Tibial artery (tissue), 4 donors: ENCODE data around the gene SSR1.

Experiments
- DNase-seq, 2 donors: peaks; one replicate each; pipeline ENCODE4 v3.0.0-alpha.2; 2019
- H3K27ac ChIP-seq, 2 donors: fragments of 200-600 bp; sonication (generic) in 1 of 2; 1 replicate in 1 of 2; 2 replicates in 1 of 2; pipeline ENCODE4 v1.5.1; 2018 to 2019; ENCODE audit warnings: mild to moderate bottlenecking in 1 of 2
- H3K27me3 ChIP-seq, 2 donors: fragments of 200-600 bp; sonication (generic) in 1 of 2; one replicate each; pipeline versions ENCODE4 v1.5.1 to v1.6.0; 2016 to 2019
- H3K36me3 ChIP-seq, 3 donors: fragments of 200-600 bp; sonication (generic) in 2 of 3; one replicate each; pipeline ENCODE4 v1.5.1; 2016 to 2019; ENCODE audit warnings: mild to moderate bottlenecking in 2 of 3
- H3K4me1 ChIP-seq, 4 donors: fragments of 200-600 bp; sonication (generic) in 2 of 4; 1 replicate in 3 of 4; 2 replicates in 1 of 4; pipeline ENCODE4 v1.5.1; 2016 to 2019
- H3K4me3 ChIP-seq, 2 donors: fragments of 200-600 bp; sonication (generic) in 1 of 2; 1 replicate in 1 of 2; 2 replicates in 1 of 2; pipeline ENCODE4 v1.5.1; 2018 to 2019; ENCODE audit warnings: mild to moderate bottlenecking in 2 of 2
- H3K9me3 ChIP-seq, 3 donors: fragments of 200-600 bp; sonication (generic) in 1 of 3; one replicate each; pipeline ENCODE4 v1.5.1; 2016 to 2019
- CTCF ChIP-seq, 2 experiments: fragments of 200-600 bp in 1 of 2; fragments of 450-650 bp in 1 of 2; IDR thresholded peaks; one replicate each; pipeline ENCODE4 v1.5.1; 2017 to 2019; ENCODE audit warnings: antibody characterized with exemption in 2 of 2, mild to moderate bottlenecking in 1 of 2, moderate library complexity in 1 of 2
- intact Hi-C: fragments of 100-400 bp; cut with DNase I; formaldehyde crosslinking; loops from one replicate; pipeline ENCODE4 v1.15.0; 2023; ENCODE audit warnings: low total_unique reads

SSR1 gene

GRCh38 chr6:7249946-7250643, 62.9 kb downstream of the SSR1 start:
- Histone ChIP-seq H3K4me3 (no peak overlapping the region), H3K27ac (no peak overlapping the region), H3K27me3 (no peaks in the 10 kb centered on the region), H3K4me1 (no peaks in the 10 kb centered on the region), H3K9me3 (peaks cover 0 to 3% (median 0%) of the 10 kb centered on the region in 3 donors), H3K36me3 (peaks cover 39 to 68% (median 49%) of the 10 kb centered on the region in 3 donors)
- TF ChIP-seq CTCF (IDR thresholded peaks at IDR 0.05), result no peak
- no peak for DNase-seq
- intact Hi-C loops, result no loop called here

DNA sequence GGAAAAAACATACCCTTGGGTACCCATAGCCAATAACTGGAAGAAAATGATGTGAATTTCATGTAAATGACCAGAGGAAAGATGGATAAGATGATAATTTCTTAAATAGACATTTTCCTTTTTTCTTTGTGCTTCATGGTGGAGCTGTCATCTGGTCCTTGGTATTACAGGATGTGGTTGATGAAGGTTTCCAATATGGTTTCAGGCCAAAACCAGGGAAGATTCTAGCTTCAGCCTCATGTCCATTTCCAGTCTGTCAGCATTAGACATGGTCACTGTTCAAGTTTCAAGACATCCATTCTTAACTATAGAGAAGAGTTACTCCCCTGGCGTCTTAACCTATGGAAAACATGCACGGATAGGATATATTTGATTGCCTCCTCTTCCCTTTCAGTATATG, 63.6 kb downstream of the SSR1 start:
- Histone ChIP-seq H3K27ac (no peak overlapping the region), H3K27me3 (no peaks in the 10 kb centered on the region), H3K9me3 (no peaks in the 10 kb centered on the region), H3K36me3 (peaks cover 39 to 68% (median 53%) of the 10 kb centered on the region in 3 donors), H3K4me1 (no peaks in the 10 kb centered on the region), H3K4me3 (no peak overlapping the region)
- DNase-seq, result no peak
- no peak for TF ChIP-seq CTCF (IDR thresholded peaks at IDR 0.05)
- intact Hi-C loops, result no loop called here

GRCh38 chr6:7247828-7248227, 65.2 kb downstream of the SSR1 start:
- Histone ChIP-seq H3K27ac (no peak overlapping the region), H3K4me1 (peaks cover 0 to 7% (median 0%) of the 10 kb centered on the region in 4 donors), H3K36me3 (peaks cover 39 to 68% (median 53%) of the 10 kb centered on the region in 3 donors), H3K4me3 (no peak overlapping the region), H3K9me3 (no peaks in the 10 kb centered on the region), H3K27me3 (no peaks in the 10 kb centered on the region)
- TF ChIP-seq CTCF (IDR thresholded peaks at IDR 0.05), result no peak
- no peak for DNase-seq
- intact Hi-C loops, result no loop called here

DNA sequence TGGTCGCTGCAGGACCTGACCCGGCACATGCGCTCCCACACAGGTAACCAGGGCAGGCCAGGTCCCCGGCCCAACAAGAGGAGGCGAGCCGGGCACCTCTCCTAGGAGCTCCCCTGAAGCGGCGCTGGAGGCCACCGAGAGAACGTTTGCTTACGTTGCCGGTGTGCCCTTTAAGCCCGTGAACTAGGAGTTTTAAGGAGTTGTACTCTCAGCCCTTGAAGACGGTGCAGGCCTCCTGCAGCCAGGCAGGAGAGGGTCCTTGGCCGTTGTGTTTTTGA, 65.9 kb downstream of the SSR1 start:
- no peak for TF ChIP-seq CTCF (IDR thresholded peaks at IDR 0.05)
- no peak overlapping the region for H3K27ac ChIP-seq
- no peaks in the 10 kb centered on the region for H3K27me3 ChIP-seq
- H3K4me3 ChIP-seq, result no peak overlapping the region
- H3K36me3 ChIP-seq, result peaks cover 39 to 64% (median 53%) of the 10 kb centered on the region in 3 donors
- intact Hi-C loops, result no loop called here
- no peak for DNase-seq
- H3K9me3 ChIP-seq, result no peaks in the 10 kb centered on the region
- peaks cover 0 to 10% (median 0%) of the 10 kb centered on the region in 4 donors for H3K4me1 ChIP-seq

DNA sequence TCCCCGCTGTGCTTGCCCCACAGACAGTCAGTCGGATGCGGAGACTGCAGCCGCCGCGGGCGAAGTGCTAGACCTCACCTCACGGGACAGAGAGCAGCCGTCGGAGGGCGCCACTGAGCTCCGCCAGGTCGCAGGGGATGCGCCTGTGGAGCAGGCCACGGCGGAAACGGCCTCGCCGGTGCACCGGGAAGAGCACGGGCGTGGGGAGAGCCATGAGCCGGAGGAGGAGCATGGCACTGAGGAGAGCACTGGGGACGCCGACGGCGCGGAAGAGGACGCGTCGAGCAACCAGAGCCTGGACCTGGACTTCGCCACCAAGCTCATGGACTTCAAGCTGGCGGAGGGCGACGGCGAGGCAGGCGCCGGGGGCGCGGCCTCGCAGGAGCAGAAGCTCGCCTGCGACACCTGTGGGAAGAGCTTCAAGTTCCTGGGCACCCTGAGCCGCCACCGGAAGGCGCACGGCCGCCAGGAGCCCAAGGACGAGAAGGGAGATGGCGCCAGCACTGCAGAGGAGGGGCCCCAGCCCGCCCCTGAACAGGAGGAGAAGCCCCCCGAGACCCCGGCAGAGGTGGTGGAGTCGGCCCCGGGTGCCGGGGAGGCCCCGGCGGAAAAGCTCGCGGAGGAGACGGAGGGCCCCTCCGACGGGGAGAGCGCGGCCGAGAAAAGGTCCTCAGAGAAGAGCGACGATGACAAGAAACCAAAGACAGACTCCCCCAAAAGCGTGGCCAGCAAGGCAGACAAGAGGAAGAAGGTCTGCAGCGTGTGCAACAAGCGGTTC, 66.4 kb downstream of the SSR1 start:
- intact Hi-C loops, result no loop called here
- Histone ChIP-seq H3K4me1 (peaks cover 0 to 10% (median 0%) of the 10 kb centered on the region in 4 donors), H3K27ac (no peak overlapping the region), H3K36me3 (peaks cover 39 to 64% (median 53%) of the 10 kb centered on the region in 3 donors), H3K27me3 (no peaks in the 10 kb centered on the region), H3K9me3 (no peaks in the 10 kb centered on the region), H3K4me3 (no peak overlapping the region)
- DNase-seq, result no peak
- TF ChIP-seq CTCF (IDR thresholded peaks at IDR 0.05), result no peak
